Endodermal cell (in vitro differentiated cells): ENCODE measurements around the gene IL18BP. TPM values are rescaled to one million over a fixed set of nuclear protein-coding genes. Genes with fewer than 3 reads are reported as not detected.

Source experiments
- DNase-seq: peaks from one replicate; pipeline ENCODE4 v3.0.0-alpha.2; 2017
- H3K27ac ChIP-seq: 2 replicates; pipeline ENCODE4 v1.5.1; 2013; ENCODE audit warnings: mild to moderate bottlenecking, low read depth, low read length, moderate library complexity
- H3K27me3 ChIP-seq: 2 replicates; pipeline ENCODE4 v1.6.1; 2013; ENCODE audit warnings: mild to moderate bottlenecking, low read length, moderate library complexity; ENCODE audit not compliant: insufficient read depth, control insufficient read depth, poor library complexity, severe bottlenecking
- H3K36me3 ChIP-seq: 2 replicates; pipeline ENCODE4 v1.7.0; 2013; ENCODE audit warnings: mild to moderate bottlenecking, low read length, moderate library complexity; ENCODE audit not compliant: control insufficient read depth, insufficient read depth
- H3K4me1 ChIP-seq: one replicate; pipeline ENCODE4 v1.7.0; 2013; ENCODE audit warnings: low read length; ENCODE audit not compliant: control insufficient read depth, insufficient read depth
- H3K4me3 ChIP-seq: 2 replicates; pipeline ENCODE4 v1.5.1; 2013; ENCODE audit warnings: mild to moderate bottlenecking, low read length, moderate library complexity
- H3K9ac ChIP-seq: 2 replicates; pipeline ENCODE4 v1.6.1; 2013; ENCODE audit warnings: mild to moderate bottlenecking, low read length, moderate library complexity; ENCODE audit not compliant: poor library complexity, severe bottlenecking; ENCODE audit errors: extremely low read depth
- H3K9me3 ChIP-seq: 2 replicates; pipeline ENCODE4 v1.6.1; 2013; ENCODE audit warnings: mild to moderate bottlenecking, low read length, moderate library complexity; ENCODE audit not compliant: control insufficient read depth
- H3K27ac Mint-ChIP-seq: 2 replicates; pipeline ENCODE4 v1.8.0; 2020; ENCODE audit warnings: mixed read lengths
- H3K27me3 Mint-ChIP-seq: 2 replicates; pipeline ENCODE4 v1.8.0; 2021; ENCODE audit warnings: mild to moderate bottlenecking, mixed read lengths; ENCODE audit not compliant: insufficient read depth
- H3K36me3 Mint-ChIP-seq: 2 replicates; pipeline ENCODE4 v1.8.0; 2020; ENCODE audit warnings: low read depth, mixed read lengths
- H3K4me1 Mint-ChIP-seq: 2 replicates; pipeline ENCODE4 v1.8.0; 2020; ENCODE audit warnings: mixed read lengths
- H3K4me3 Mint-ChIP-seq: 2 replicates; pipeline ENCODE4 v1.8.0; 2020; ENCODE audit warnings: mild to moderate bottlenecking, moderate library complexity, mixed read lengths
- H3K9me3 Mint-ChIP-seq: 2 replicates; pipeline ENCODE4 v1.8.0; 2020; ENCODE audit warnings: mild to moderate bottlenecking, mixed read lengths
- WGBS, 2 experiments: methylation state at CpG; one replicate each; pipeline versions ENCODE4 v1.1.5 to v1.1.7; 2013; ENCODE audit warnings: missing lambda C conversion rate in 2 of 2, mixed read lengths in 1 of 2; ENCODE audit not compliant: insufficient coverage in 1 of 2, insufficient read length in 1 of 2; 5-methylcytosine and 5-hydroxymethylcytosine counted together
- total RNA-seq, 2 donors: library from RNA; stranded (reverse); fragmentation: NEBNext Ultra II Directional in 1 of 2; extraction: Animal tissue kit (Norgen Biotek cat#: 25700) in 1 of 2; gene quantifications; 2 replicates in 1 of 2; 3 replicates in 1 of 2; pipeline ENCODE4 v1.2.1, GENCODE V29; 2021
- TF ChIP-seq, protein P1 (sequence below): fragments of 200-600 bp; sonication (generic); conservative IDR thresholded peaks from 2 replicates; pipeline ENCODE4 v1.5.0; 2021; ENCODE audit warnings: antibody characterized with exemption, mild to moderate bottlenecking

Gene IL18BP
- total RNA-seq, 2 donors from 2014 or later: 10.8 to 13.0 TPM

GRCh38 chr11:72010529-72011233, 12.0 kb downstream of the IL18BP start:
- H3K4me1 ChIP-seq: no peaks in the 10 kb centered on the region
- H3K27me3 Mint-ChIP-seq: no peaks in the 10 kb centered on the region
- peaks cover 88% of the 10 kb centered on the region for H3K36me3 Mint-ChIP-seq
- no peak overlapping the region for H3K27ac ChIP-seq
- no peaks in the 10 kb centered on the region for H3K9me3 Mint-ChIP-seq
- H3K4me1 Mint-ChIP-seq: no peaks in the 10 kb centered on the region
- 95% methylated on average over 6 to 10 of the region's 10 CpGs for WGBS, 2 experiments
- peaks cover 89% of the 10 kb centered on the region for H3K36me3 ChIP-seq
- no peak overlapping the region for H3K9ac ChIP-seq
- DNase-seq: no peak
- no peak overlapping the region for H3K27ac Mint-ChIP-seq
- no peak overlapping the region for H3K4me3 ChIP-seq
- no peak overlapping the region for H3K4me3 Mint-ChIP-seq
- H3K27me3 ChIP-seq: no peaks in the 10 kb centered on the region
- TF ChIP-seq, protein P1, sequence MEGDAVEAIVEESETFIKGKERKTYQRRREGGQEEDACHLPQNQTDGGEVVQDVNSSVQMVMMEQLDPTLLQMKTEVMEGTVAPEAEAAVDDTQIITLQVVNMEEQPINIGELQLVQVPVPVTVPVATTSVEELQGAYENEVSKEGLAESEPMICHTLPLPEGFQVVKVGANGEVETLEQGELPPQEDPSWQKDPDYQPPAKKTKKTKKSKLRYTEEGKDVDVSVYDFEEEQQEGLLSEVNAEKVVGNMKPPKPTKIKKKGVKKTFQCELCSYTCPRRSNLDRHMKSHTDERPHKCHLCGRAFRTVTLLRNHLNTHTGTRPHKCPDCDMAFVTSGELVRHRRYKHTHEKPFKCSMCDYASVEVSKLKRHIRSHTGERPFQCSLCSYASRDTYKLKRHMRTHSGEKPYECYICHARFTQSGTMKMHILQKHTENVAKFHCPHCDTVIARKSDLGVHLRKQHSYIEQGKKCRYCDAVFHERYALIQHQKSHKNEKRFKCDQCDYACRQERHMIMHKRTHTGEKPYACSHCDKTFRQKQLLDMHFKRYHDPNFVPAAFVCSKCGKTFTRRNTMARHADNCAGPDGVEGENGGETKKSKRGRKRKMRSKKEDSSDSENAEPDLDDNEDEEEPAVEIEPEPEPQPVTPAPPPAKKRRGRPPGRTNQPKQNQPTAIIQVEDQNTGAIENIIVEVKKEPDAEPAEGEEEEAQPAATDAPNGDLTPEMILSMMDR: no peak
- no peaks in the 10 kb centered on the region for H3K9me3 ChIP-seq

- no peak overlapping the region for H3K4me3 Mint-ChIP-seq
- H3K9me3 ChIP-seq: no peaks in the 10 kb centered on the region
- H3K4me1 ChIP-seq: no peaks in the 10 kb centered on the region
- no peaks in the 10 kb centered on the region for H3K4me1 Mint-ChIP-seq
- 84 to 89% methylated on average over 5 of the region's 5 CpGs for WGBS, 2 experiments
- no peaks in the 10 kb centered on the region for H3K9me3 Mint-ChIP-seq
- peaks cover 89% of the 10 kb centered on the region for H3K36me3 Mint-ChIP-seq
- H3K36me3 ChIP-seq: peaks cover 87% of the 10 kb centered on the region
- no peaks in the 10 kb centered on the region for H3K27me3 Mint-ChIP-seq
- DNase-seq: no peak
- H3K4me3 ChIP-seq: no peak overlapping the region
- H3K27me3 ChIP-seq: no peaks in the 10 kb centered on the region
- H3K27ac Mint-ChIP-seq: no peak overlapping the region
- H3K27ac ChIP-seq: no peak overlapping the region
- TF ChIP-seq, protein P1: no peak
- H3K9ac ChIP-seq: no peak overlapping the region
Observed at GRCh38 chr11:72012091-72012630, 13.5 kb downstream of the IL18BP start.

- Mint-ChIP-seq H3K9me3 (no peaks in the 10 kb centered on the region), H3K4me1 (no peaks in the 10 kb centered on the region), H3K36me3 (peaks cover 88% of the 10 kb centered on the region), H3K4me3 (no peak overlapping the region), H3K27ac (no peak overlapping the region), H3K27me3 (no peaks in the 10 kb centered on the region)
- 95 to 97% methylated on average over 21 to 33 of the region's 33 CpGs for WGBS, 2 experiments
- no peaks in the 10 kb centered on the region for H3K9me3 ChIP-seq
- H3K4me3 ChIP-seq: no peak overlapping the region
- peaks cover 87% of the 10 kb centered on the region for H3K36me3 ChIP-seq
- TF ChIP-seq, protein P1: no peak
- no peak overlapping the region for H3K27ac ChIP-seq
- no peak for DNase-seq
- no peaks in the 10 kb centered on the region for H3K4me1 ChIP-seq
- no peak overlapping the region for H3K9ac ChIP-seq
- no peaks in the 10 kb centered on the region for H3K27me3 ChIP-seq
Observed at GRCh38 chr11:72012897-72013721, 14.4 kb downstream of the IL18BP start.
